HG03025 (cell line): ENCODE measurements around the gene APOO.

Experiments used
- ATAC-seq: cut with Tn5 transposase; IDR thresholded peaks from one replicate; pipeline ENCODE4 v1.9.1; 2021; ENCODE audit warnings: mild to moderate bottlenecking, moderate library complexity; ENCODE audit not compliant: unreplicated experiment, low FRiP score

Gene APOO

DNA sequence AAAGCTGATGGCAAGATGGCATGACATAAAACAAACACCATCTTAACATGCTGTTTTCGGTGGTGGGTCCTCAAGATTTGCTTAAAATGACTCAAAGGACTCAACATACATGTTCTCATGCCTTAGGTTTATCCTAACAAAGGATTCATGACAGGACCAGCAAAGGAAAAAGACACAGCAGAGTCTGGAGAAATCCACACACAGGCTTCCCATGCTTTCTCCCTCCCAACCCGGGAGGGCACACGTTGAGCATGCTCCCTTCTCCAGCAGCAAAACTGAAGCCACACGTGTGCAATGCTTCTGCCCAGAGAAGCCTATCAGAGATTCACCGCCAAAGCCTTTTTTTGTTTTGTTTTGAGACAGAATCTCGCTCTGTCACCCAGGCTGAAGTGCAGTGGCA lies 84.9 kb downstream of the APOO start:
- no peak for ATAC-seq

DNA sequence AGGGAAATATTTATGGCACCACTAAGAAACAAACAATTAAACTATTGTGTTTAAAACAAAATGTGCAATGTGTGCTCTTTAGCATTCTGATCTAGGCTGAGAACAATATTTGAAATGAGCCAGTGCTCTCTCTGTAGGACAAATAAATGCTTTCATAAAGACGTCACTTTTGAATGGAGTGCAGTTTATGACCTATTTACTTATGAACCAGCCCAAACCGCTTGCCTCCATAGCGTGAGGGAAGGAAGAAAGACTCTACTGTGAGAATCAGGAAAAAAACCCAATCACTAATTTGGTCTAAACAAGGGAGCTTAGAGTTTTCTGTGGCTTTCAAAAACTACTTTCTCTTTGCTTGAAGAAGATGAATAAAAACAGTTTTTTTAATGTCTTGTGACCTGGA lies 85.3 kb downstream of the APOO start:
- ATAC-seq, result no peak

DNA sequence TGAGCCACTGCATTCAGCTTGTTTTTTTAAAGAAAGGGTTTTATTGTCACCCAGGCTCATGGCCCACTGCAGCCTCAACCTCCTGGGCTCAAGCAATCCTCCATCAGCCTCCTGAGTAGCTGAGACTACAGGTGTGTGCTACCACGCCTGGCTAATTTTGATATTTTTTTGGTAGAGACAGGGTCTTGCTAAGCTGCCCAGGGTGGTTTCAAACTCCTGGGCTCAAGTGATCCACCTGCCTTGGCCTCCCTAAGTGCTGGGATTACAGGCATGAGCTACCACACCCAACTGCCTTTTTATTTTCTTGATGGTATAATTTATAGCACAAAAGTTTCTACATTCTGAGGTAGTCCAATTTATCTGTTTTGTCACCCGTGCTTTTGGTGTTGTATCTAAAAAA lies 85.9 kb downstream of the APOO start:
- ATAC-seq, result no peak

DNA sequence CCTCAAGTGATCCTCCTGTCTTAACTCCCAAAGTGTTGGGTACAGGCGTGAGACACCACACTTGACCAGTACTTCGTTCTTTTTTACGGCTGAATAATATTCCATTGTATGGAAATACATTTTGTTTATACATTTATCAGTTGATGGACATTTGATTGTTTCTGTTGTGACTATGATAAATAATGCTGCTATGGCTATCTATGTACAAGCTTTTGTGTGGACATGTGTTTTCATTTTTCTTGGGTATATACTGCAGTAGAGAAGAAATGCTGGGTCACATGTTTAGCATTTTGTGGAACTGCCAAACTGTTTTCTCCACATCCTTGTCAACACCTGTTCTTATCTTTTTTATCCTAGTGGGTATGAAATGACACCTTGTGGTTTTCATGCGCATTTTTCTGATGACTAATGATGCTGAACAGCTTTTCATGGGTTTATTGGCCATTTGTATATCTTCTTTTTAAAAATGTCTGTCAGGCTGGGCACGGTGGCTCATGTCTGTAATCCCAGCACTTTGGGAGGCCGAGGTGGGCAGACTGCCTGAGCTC lies 87.4 kb downstream of the APOO start:
- no peak for ATAC-seq

DNA sequence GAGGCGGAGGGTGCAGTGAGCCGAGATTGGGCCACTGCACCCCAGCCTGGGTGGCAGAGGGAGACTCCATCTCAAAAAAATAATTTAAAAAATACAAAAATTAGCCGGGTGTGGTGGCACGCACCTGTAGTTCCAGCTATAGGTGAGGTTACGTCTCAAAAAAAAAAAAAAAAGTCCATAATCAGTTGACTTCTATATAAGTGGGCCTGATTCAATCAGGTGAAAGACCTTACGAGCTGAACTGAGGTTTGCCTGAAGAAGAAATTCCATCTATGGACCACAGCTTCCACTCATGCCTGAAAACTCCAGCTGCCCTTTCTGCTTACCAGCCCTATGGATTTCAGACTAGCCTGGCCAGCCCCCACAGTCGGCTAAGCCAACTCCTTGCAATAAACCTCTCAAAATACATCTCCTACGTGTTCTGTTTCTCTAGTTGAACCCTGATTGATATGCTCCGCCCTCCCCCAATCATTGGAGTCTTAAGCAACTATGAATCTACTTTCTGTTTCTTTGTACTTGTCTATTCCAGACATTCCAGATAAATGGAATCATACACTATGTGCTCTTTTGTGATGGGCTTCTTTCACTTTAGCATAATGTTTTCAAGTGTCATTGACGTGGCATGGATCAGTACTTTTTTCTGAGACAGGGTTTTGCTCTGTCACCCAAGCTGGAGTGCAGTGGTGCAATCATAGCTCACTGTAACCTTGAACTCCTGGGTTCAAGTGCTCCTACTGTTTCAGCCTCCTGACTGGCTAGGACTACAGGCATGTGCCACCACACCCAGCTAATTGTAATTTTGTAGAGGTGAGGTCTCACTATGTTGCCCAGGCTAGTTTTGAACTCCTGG lies 88.1 kb downstream of the APOO start:
- no peak for ATAC-seq

DNA sequence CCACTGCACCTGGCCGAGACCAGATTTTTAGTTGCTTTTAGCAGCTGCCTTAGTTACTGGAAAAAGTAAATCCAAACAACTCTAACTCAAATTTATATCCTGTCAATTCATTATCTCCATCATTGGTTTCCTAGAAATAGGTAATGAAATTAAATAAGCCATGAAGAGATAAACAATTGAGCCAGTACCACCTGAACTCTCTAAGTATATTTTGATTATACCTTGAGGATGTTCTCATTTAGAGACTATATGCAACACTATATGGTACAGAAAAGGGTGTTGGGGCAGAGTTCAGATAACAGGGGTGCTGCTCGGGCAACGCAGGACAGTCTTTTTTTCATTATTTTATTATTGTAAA lies 89.8 kb downstream of the APOO start:
- ATAC-seq, result no peak

DNA sequence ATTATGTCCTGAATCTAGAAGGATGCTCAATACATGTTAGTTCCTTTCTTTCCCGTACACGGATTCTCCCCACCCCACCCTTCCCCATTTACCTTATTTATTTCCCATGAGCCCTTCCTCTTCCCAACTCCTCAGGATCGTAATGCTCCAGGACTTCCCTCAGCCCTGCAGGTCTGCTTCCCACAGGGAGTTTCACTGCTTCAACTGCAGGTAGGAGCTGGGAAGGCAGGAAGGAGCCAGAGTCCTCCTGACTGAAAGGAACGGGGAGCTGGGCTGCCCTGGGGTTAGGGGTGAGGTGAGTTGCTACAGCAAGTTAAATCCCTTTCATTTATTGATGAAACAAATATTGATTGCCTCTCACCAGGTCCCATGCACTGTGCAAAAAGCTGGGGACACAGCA lies 91.6 kb downstream of the APOO start:
- ATAC-seq, result no peak

DNA sequence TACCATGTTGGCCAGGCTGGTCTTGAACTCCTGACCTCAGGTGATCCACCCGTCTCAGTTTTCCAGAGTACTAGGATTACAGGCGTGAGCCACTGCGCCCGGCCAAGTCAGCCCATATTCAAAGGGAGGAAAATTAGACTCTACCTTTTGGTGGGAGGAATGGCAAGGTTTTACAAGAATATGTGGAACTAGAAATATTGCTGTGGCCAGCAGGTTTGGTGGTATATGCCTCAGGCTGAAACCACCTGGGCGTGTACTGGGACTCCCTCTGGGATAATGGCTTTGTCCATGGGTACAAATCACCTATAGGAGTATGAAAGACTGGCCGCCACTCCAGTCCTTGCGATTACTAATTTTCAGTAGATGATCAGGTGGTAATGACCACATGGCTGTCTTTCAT lies 92.4 kb downstream of the APOO start:
- no peak for ATAC-seq

DNA sequence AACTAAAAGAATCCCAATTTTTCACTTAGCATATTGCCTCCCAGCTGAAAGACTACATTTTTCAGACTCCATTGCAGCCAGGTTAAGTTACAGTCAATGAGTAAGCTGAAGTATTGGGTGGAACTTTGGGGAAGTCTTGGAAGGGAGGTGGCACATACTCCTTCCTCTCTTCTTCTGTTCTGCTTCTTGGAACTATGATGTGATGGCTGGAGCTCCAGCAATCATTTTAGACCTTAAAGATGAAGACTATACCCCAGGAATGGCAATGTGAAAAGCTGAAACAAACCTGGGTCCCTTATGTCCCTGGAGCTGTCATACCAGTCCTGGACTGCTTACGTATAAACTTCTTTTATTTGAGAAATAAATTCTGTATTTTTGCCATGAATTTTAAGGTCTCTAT lies 93.9 kb downstream of the APOO start:
- no peak for ATAC-seq

DNA sequence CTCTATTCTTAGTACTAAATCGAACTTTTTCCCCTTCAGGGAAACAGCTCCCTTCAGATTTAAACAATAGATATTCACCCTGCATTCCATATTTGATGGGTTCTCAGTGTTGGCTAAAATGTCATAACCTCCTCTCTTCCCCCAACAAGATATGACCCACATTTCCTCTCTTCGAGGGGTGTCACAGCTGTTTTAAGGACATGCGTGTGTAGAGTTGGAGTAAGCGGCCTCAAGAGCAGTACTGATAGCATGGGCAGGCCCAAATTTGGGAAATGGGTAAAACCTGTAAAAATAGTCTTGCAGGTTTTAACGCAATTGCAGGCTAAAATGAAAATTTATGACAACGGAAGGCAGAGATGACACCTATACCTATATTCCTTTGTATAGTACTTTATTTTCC lies 96.1 kb downstream of the APOO start:
- ATAC-seq, result no peak

DNA sequence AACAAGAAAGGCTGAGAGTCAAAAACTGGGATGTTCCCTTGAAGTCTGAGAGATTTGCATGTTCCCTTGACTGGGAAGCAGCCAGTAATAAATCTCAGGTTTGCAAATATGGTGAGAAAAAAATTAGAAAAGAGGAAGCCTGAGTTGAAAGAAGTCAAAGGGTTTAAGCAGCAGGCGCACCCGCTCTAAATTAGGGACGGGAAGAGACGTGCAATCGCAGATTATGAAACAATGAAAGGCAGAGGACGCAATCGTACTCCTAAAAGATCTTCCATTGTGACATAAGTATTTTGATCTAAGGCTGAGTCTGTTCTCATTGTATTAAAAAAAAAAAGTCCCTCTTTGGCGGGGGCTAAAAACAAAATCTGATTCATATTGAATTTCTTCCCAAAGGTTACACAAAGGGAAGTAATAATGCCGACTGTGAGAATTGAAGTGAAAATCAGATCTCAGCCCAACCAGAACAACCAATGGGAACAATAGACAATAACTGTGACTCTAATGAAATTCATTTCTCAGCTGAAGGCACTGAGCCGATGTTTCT lies 96.6 kb downstream of the APOO start:
- ATAC-seq, result no peak

DNA sequence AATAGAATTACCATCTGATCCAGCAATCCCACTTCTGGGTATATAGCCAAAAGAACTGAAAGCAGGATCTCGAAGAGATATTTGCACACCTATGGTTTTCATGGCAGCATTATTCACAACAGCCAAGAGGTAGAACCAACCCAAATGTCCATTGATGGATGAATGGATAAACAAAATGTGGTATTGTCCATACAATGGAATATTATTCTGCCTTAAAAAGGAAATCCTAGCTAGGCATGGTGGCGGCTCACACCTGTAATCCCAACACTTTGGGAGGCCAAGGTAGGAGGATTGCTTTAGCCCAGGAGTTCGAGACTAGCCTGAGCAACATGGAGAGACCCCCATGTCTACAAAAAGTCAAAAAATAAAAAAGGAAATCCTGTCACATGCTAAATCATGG lies 97.5 kb downstream of the APOO start:
- no peak for ATAC-seq

DNA sequence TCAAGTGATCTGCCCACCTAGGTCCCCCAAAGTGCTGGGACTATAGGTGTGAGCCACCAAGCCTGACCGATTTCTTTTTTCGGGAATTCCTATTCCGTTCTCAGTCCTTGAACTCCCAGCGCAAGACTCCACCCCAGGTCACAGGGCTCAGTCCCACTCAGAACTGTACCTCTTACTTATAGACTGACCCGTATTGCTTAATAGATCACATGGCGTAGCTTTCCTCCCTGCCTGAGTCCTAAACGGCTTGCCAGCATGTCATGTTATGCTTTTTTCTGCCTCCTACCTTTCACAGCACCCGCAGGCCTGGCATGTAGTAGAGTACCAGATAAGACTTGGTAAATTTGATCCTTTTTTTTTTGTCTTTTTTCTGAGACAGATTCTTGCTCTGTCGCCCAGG lies 102.3 kb downstream of the APOO start:
- ATAC-seq, result no peak

DNA sequence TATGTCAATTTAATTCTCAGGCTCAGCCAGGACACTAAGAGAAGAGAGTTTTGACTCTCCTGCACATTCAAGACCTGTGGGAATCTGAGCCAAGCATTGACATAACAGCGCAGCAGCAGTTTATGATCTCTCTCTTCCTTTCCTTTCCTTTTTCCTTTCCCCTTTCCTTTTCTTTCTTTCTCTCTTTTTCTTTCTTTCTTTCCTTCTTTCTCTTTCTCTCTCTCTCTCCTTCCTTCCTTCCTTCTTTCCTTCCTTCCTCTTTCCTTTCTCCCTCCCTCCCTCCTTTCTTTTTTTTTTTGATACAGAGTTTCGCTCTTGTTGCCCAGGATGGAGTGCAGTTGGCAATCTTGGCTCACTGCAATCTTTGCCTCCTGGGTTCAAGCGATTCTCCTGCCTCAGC lies 103.2 kb downstream of the APOO start:
- no peak for ATAC-seq

DNA sequence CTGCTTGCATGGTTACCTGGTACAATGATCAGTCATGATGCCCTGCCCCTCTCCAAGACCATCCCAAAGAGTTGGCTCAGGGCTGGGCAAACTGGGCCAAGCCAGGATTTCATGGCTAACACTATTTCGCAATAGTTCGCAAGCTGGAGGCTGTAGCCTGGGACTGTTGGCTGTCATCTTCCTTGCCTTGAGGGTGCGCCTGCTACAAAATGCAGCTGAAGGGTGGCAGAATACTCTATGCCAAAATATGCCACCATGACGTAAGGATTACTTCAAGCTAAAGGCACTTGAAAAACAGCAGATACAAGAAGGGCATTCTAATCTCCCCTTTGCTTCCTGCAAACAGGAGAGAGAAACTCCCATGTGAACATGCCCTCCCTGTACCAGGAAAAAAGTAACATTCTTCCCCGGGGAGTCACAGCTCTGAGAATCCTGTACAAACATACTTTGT lies 103.8 kb downstream of the APOO start:
- ATAC-seq, result no peak

DNA sequence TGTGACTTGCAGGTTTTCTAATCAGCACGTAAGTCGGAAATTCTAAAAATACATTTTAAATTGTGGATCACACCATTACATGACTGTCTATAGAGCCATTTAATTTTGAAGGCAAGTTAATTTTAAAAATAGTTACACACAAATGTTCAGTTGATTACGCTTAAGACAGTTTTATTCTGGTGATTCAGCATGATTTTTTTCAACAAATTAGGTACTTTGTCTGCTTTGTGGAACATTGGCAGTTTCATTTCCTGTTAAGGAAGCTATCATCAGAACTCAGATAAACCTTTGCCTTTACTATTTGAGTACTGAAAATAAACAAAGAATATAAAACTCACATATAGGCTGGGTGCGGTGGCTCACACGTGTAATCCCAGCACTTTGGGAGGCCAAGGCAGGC lies 105.3 kb downstream of the APOO start:
- ATAC-seq, result no peak

DNA sequence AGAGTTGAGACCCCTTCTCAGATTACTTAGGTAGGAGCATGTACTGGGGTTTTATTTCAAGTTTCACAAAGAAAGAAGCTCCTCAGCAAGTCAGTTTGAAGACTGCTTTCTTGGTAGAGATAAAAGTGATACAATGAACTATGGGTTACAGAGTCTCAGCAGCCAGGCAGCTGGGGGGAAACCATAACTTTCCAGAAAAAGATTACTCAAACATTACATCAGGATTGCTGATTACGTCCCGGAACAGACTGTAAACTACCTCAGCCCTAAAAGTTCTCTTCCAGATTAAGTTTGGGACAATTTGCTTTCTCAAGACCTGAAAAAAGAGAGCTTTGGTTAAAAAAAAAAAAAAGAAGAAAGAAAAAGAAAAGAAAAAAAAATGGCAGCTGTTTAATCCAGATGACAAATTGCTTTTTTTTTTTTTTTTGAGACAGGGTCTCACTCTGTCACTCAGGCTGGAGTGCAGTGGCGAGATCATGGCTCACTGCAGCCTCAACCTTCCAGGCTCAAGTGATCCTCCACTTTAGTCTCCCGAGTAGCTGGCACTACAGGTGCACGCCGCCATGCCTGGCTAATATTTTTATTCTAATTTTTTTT lies 108.2 kb downstream of the APOO start:
- ATAC-seq, result no peak

DNA sequence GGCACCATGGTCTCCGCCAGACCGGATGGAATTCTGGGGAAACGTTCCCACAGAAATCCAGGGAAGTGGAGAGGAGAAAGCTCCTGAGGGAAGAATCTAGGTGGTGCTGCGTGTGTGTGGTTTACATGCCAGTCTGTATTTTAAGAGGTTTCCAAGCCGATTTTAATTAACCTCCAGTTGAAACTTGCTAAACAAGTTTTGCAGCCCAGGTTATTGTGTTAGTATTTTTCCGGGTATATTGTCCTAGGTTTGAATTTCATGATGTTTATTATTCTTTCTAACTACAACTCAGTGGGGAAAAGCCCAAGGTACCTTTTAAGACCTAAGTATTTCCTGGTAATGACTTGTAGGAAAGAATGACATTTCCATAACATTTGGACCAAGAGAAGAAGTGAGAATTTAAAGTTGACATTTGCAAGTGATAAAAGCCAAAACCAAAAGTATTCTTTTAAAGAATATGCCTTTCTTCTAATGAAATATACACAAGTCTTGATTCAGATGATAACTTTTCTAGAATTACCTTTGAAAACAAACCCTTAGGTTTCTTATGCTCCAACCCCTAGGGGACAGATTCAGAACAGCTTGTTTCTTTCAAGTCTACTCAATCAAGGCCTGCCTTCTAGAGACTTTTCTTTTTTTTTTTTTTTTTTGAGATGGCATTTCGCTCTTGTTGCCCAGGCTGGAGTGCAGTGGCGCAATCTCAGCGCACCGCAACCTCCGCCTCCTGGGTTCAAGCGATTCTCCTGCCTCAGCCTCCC lies 110.2 kb downstream of the APOO start:
- ATAC-seq, result no peak

DNA sequence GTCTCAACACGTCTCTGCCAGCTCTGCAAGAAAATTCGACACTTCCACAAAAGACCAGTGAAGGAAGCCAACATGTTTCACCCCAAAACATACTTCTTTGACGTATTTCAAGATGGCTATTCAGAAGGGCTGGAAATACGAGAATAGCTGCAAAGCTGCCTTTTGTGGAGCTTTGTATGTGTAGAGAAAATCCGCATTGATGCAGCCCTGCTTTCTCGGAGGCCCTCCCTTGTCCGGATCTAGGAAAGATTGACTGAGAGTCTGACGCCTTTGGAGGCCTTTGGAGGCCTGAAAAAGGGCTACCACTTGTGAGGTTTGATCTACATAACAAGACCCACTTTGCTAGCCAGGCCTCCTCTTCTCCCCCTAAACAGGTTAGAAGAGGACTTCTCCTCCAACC lies 112.5 kb downstream of the APOO start:
- ATAC-seq, result no peak

DNA sequence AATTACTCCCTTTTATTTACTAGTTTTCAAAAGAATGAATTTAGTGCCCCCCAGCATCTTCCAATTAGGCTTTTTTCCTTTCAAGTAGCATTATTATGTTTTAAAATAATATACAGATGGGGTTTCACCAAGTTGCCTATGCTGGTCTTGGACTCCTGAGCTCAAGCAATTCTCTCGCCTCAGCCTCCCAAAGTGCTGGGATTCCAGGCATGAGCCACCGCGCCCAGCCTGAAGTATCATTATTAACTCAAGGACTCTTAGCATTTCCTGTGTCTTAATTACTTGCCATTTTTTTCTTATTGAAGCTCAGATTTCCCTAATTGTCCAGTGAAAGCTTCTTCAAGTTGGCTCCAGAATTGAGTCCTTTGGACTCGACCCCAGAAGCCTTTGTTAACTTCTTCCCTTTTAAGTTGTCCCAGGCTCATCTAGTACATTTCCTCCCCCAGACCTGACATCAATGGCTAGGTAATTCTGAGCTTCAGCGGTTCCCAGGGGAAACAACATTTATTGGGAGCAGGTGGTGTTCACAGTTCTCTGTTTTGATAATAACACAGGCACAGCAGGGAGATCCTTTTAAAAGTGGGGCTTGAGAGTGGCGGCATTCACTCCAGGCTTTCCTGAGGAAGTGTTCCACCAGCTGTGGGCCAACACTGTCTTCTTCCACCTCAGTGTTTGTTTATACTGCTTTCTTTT lies 114.7 kb downstream of the APOO start:
- no peak for ATAC-seq

DNA sequence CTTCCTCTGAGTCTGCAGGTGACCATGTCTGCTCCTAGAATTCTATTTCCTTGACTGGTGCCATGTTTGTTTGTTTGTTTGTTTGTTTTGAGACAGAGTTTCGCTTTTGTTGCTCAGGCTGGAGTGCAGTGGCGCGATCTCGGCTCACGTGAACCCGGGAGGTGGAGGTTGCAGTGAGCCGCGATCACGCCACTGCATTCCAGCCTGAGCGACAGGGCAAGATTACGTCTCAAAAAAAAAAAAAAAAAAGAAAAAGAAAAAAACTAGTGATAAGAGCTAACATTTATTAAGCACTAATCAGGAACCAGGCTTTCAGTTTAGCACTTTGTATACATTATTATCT lies 117.6 kb downstream of the APOO start:
- no peak for ATAC-seq
